ENCODE measurements around the gene CAMP.

DNA sequence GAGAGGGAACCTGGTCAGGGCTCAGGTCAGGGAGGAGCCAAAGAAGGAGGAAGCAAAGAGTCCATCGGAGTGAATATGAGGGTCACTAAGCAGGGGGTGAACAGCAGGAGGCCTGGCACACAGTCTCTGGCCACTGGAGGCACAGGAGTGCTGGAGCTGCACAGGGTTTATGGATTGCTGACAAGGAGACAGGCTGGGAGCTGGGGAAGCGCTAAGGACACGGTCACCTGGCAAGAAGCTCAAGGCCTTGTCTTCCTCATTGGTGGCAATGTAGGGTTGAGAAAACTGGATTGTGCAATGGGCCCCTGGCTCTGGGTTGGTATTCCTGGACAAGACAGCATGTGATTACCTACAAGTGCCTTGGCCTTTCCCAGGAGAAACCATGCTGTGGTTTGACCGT, 5.8 kb upstream of the CAMP start:
- no peak for TF ChIP-seq EZH2 (IDR thresholded peaks at IDR 0.05; ENCODE audit: low read length, unreplicated experiment)
- TF ChIP-seq, protein P1, sequence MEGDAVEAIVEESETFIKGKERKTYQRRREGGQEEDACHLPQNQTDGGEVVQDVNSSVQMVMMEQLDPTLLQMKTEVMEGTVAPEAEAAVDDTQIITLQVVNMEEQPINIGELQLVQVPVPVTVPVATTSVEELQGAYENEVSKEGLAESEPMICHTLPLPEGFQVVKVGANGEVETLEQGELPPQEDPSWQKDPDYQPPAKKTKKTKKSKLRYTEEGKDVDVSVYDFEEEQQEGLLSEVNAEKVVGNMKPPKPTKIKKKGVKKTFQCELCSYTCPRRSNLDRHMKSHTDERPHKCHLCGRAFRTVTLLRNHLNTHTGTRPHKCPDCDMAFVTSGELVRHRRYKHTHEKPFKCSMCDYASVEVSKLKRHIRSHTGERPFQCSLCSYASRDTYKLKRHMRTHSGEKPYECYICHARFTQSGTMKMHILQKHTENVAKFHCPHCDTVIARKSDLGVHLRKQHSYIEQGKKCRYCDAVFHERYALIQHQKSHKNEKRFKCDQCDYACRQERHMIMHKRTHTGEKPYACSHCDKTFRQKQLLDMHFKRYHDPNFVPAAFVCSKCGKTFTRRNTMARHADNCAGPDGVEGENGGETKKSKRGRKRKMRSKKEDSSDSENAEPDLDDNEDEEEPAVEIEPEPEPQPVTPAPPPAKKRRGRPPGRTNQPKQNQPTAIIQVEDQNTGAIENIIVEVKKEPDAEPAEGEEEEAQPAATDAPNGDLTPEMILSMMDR (conservative IDR thresholded peaks at IDR 0.05; ENCODE audit: low read depth, low read length), result no peak
- no peak for TF ChIP-seq EZH2phosphoT487 (IDR thresholded peaks at IDR 0.05; ENCODE audit: borderline replicate concordance, low read length)

Data from PC-3 (cell line).